Measurements from ENCODE around the gene TGFB2. TPM values are rescaled to one million over a fixed set of nuclear protein-coding genes. Genes with fewer than 3 reads are reported as not detected.

Gene TGFB2
- total RNA-seq, 3 donors from 2014 or later (not counting 1 experiment from before 2014, with no cell fraction given) = 0.07 TPM; not detected in 2

GRCh38 chr1:218347723-218348627, 2.8 kb downstream of the TGFB2 start:
- intact Hi-C loops (cut with micrococcal nuclease) = no loop called here
- Histone ChIP-seq H3K9me3 (ENCODE audit: control insufficient read depth, insufficient read depth, low read length) (no peaks in the 10 kb centered on the region), H3K4me1 (ENCODE audit: control insufficient read depth, insufficient read depth, low read length) (peaks cover 28% of the 10 kb centered on the region), H3K27me3 (ENCODE audit: control insufficient read depth, insufficient read depth, low read length) (peaks cover 8% of the 10 kb centered on the region), H3K4me3 (ENCODE audit: low read length) (no peak overlapping the region), H3K27ac (ENCODE audit: low read length) (no peak overlapping the region), H3K36me3 (ENCODE audit: control insufficient read depth, insufficient read depth, low read length) (no peaks in the 10 kb centered on the region)
- no peak for TF ChIP-seq CTCF (IDR thresholded peaks at IDR 0.05)
- 29% methylated on average over 7 of the region's 9 CpGs for WGBS (ENCODE audit: insufficient coverage)
- H3K4me3 Mint-ChIP-seq = peak overlapping the region; percentile 22
- DNase-seq = no peak
- peaks cover 25 to 39% of the 10 kb centered on the region in 2 donors for H3K27me3 Mint-ChIP-seq (ENCODE audit: low read depth in 2 of 2)
- ATAC-seq = no peak
- H3K4me1 Mint-ChIP-seq = peaks cover 10 to 28% of the 10 kb centered on the region in 2 donors
- no peaks in the 10 kb centered on the region for H3K36me3 Mint-ChIP-seq
- no peak overlapping the region for H3K27ac Mint-ChIP-seq
- no peaks in the 10 kb centered on the region for H3K9me3 Mint-ChIP-seq

- Mint-ChIP-seq H3K4me3 (no peak overlapping the region), H3K27me3 (ENCODE audit: low read depth in 2 of 2) (peaks cover 25 to 39% of the 10 kb centered on the region in 2 donors), H3K36me3 (no peaks in the 10 kb centered on the region), H3K9me3 (no peaks in the 10 kb centered on the region), H3K4me1 (peaks cover 10 to 28% of the 10 kb centered on the region in 2 donors), H3K27ac (no peak overlapping the region)
- ATAC-seq = no peak
- H3K36me3 ChIP-seq (ENCODE audit: control insufficient read depth, insufficient read depth, low read length) = no peaks in the 10 kb centered on the region
- no peaks in the 10 kb centered on the region for H3K9me3 ChIP-seq (ENCODE audit: control insufficient read depth, insufficient read depth, low read length)
- DNase-seq = no peak
- no peak for TF ChIP-seq CTCF (IDR thresholded peaks at IDR 0.05)
- H3K27ac ChIP-seq (ENCODE audit: low read length) = no peak overlapping the region
- H3K4me1 ChIP-seq (ENCODE audit: control insufficient read depth, insufficient read depth, low read length) = peaks cover 28% of the 10 kb centered on the region
- intact Hi-C loops (cut with micrococcal nuclease) = no loop called here
- WGBS (ENCODE audit: insufficient coverage) = 88% methylated on average over 2 of the region's 3 CpGs
- H3K27me3 ChIP-seq (ENCODE audit: control insufficient read depth, insufficient read depth, low read length) = peaks cover 8% of the 10 kb centered on the region
- H3K4me3 ChIP-seq (ENCODE audit: low read length) = no peak overlapping the region
Observed at GRCh38 chr1:218348628-218349071, 3.5 kb downstream of the TGFB2 start.

- ATAC-seq = no peak
- Mint-ChIP-seq H3K4me3 (no peak overlapping the region), H3K9me3 (no peaks in the 10 kb centered on the region), H3K4me1 (peaks cover 10 to 28% of the 10 kb centered on the region in 2 donors), H3K36me3 (no peaks in the 10 kb centered on the region), H3K27me3 (ENCODE audit: low read depth in 2 of 2) (peaks cover 25 to 39% of the 10 kb centered on the region in 2 donors), H3K27ac (no peak overlapping the region)
- Histone ChIP-seq H3K9me3 (ENCODE audit: control insufficient read depth, insufficient read depth, low read length) (no peaks in the 10 kb centered on the region), H3K36me3 (ENCODE audit: control insufficient read depth, insufficient read depth, low read length) (no peaks in the 10 kb centered on the region), H3K27me3 (ENCODE audit: control insufficient read depth, insufficient read depth, low read length) (peaks cover 3% of the 10 kb centered on the region), H3K27ac (ENCODE audit: low read length) (no peak overlapping the region), H3K4me1 (ENCODE audit: control insufficient read depth, insufficient read depth, low read length) (peaks cover 28% of the 10 kb centered on the region), H3K4me3 (ENCODE audit: low read length) (no peak overlapping the region)
- intact Hi-C loops (cut with micrococcal nuclease) = no loop called here
- 89% methylated on average over 4 of the region's 5 CpGs for WGBS (ENCODE audit: insufficient coverage)
- no peak for TF ChIP-seq CTCF (IDR thresholded peaks at IDR 0.05)
- no peak for DNase-seq
Observed at GRCh38 chr1:218349348-218350034, 4.4 kb downstream of the TGFB2 start.
